GM12878 (cell line): ENCODE measurements around the gene NFKB2. TPM values are rescaled to one million over a fixed set of nuclear protein-coding genes. Genes with fewer than 3 reads are reported as not detected.

Experiments
- ATAC-seq: fragments of 200-7000 bp; cut with Tn5 transposase; 3 replicates; pipeline ENCODE4 v1.9.1; 2020; ENCODE audit warnings: mild to moderate bottlenecking, moderate library complexity
- BruUV-seq: library from RNA; stranded (reverse); fragments of 400-500 nt; replicated peaks from 2 replicates; lab custom pipeline; 2021; lab: Mats Ljungman, UMichigan
- CTCF ChIA-PET: fragments of 300-600 bp; sonication (Branson Sonifier 250); formaldehyde crosslinking; extraction: SDS; loops from one replicate; lab custom pipeline; 2021; ENCODE audit warnings: inconsistent platforms; lab: Yijun Ruan, JAX
- POLR2A ChIA-PET: fragments of 350-600 bp; formaldehyde crosslinking; extraction: SDS; loops from one replicate; lab custom pipeline; 2021; ENCODE audit warnings: inconsistent platforms; lab: Charles Lee
- RAD21 ChIA-PET: fragments of 300-600 bp; sonication (Branson Sonifier 250); formaldehyde crosslinking; loops from one replicate; lab custom pipeline; 2023; ENCODE audit warnings: antibody characterized with exemption; ENCODE audit not compliant: unreplicated experiment; lab: Charles Lee
- SMC1A ChIA-PET: fragments of 300-600 bp; sonication (Branson Sonifier 250); formaldehyde crosslinking; loops from one replicate; lab custom pipeline; 2023; ENCODE audit not compliant: unreplicated experiment, uncharacterized antibody; lab: Charles Lee
- DNase-seq: peaks from one replicate; pipeline ENCODE4 v3.0.0-alpha.2; 2011; ENCODE audit warnings: low read depth, low spot score
- FAIRE-seq: peaks from 3 replicates; lab custom pipeline; 2011; peaks lifted over from hg19 to GRCh38; lab: Jason Lieb, UNC
- H2AFZ ChIP-seq: 2 replicates; pipeline ENCODE4 v1.6.0; 2011; ENCODE audit warnings: low read depth, low read length, control low read depth; ENCODE audit not compliant: control insufficient read depth
- H3K27ac ChIP-seq: 2 replicates; pipeline ENCODE4 v1.5.1; 2011; ENCODE audit warnings: control low read depth; ENCODE audit not compliant: control insufficient read depth, insufficient read depth
- H3K27me3 ChIP-seq, 2 experiments: replicated peaks in 1 of 2; 2 replicates each; pipeline versions ENCODE4 v1.6.0 to v1.6.1; 2011; ENCODE audit warnings: low read length in 1 of 2; ENCODE audit not compliant: control insufficient read depth in 2 of 2, insufficient read depth in 2 of 2
- H3K36me3 ChIP-seq, 2 experiments: 2 replicates each; pipeline ENCODE4 v1.5.1; 2011; ENCODE audit warnings: low read length in 1 of 2; ENCODE audit not compliant: control insufficient read depth in 2 of 2, insufficient read depth in 2 of 2
- H3K4me1 ChIP-seq: 2 replicates; pipeline ENCODE4 v1.6.1; 2011; ENCODE audit warnings: mild to moderate bottlenecking, low read length, moderate library complexity, mixed read lengths; ENCODE audit not compliant: control insufficient read depth, insufficient read depth
- H3K4me2 ChIP-seq: 2 replicates; pipeline ENCODE4 v1.6.0; 2011; ENCODE audit warnings: control low read depth; ENCODE audit not compliant: control insufficient read depth, insufficient read depth
- H3K4me3 ChIP-seq: fragments of 200-600 bp; sonication (generic); 2 replicates; pipeline ENCODE4 v1.5.1; 2016
- H3K79me2 ChIP-seq: 2 replicates; pipeline ENCODE4 v1.6.0; 2011; ENCODE audit warnings: low read length; ENCODE audit not compliant: control insufficient read depth, insufficient read depth
- H3K9ac ChIP-seq: 2 replicates; pipeline ENCODE4 v1.8.0; 2011; ENCODE audit warnings: low read length, control low read depth, mixed read lengths; ENCODE audit not compliant: control insufficient read depth, insufficient read depth
- H3K9me3 ChIP-seq: replicated peaks from 3 replicates; pipeline ENCODE4 v1.5.1; 2011; ENCODE audit warnings: mild to moderate bottlenecking, low read length; ENCODE audit not compliant: control insufficient read depth, insufficient read depth
- H4K20me1 ChIP-seq: 2 replicates; pipeline ENCODE4 v1.6.0; 2011; ENCODE audit not compliant: control insufficient read depth, insufficient read depth
- CREB1 ChIP-seq: IDR thresholded peaks from 2 replicates; pipeline ENCODE4 v1.6.1; 2012; ENCODE audit warnings: low read depth, mild to moderate bottlenecking, inconsistent platforms
- EGR1 ChIP-seq, 2 experiments: IDR thresholded peaks; 1 replicate in 1 of 2; 2 replicates in 1 of 2; pipeline ENCODE4 v1.6.1; 2011 to 2012; ENCODE audit warnings: low read depth in 2 of 2, low read length in 2 of 2, borderline replicate concordance in 1 of 2, mild to moderate bottlenecking in 1 of 2, moderate library complexity in 1 of 2
- EZH2 ChIP-seq: IDR thresholded peaks from 2 replicates; pipeline ENCODE4 v1.6.1; 2012; ENCODE audit warnings: low read depth, mild to moderate bottlenecking, control low read depth, inconsistent platforms, low read length, borderline replicate concordance; ENCODE audit not compliant: control insufficient read depth
- IKZF2 ChIP-seq, 2 experiments: fragments of 450-650 bp; IDR thresholded peaks; 2 replicates each; pipeline ENCODE4 v1.6.1; 2017; ENCODE audit warnings: mild to moderate bottlenecking in 2 of 2, moderate library complexity in 2 of 2
- KDM1A ChIP-seq: fragments of 200-600 bp; sonication (generic); IDR thresholded peaks from 2 replicates; pipeline ENCODE4 v1.6.1; 2016; ENCODE audit warnings: borderline replicate concordance
- MEF2A ChIP-seq: IDR thresholded peaks from 2 replicates; pipeline ENCODE4 v1.6.1; 2011; ENCODE audit warnings: low read depth, mild to moderate bottlenecking, low read length, moderate library complexity; ENCODE audit not compliant: insufficient read depth
- NFIC ChIP-seq: IDR thresholded peaks from 2 replicates; pipeline ENCODE4 v1.6.1; 2012; ENCODE audit warnings: low read depth, mild to moderate bottlenecking, inconsistent platforms, low read length, moderate library complexity
- NR2F1 ChIP-seq: fragments of 450-650 bp; conservative IDR thresholded peaks from 2 replicates; pipeline ENCODE4 v1.6.1; 2017; ENCODE audit warnings: mild to moderate bottlenecking
- SP1 ChIP-seq: IDR thresholded peaks from one replicate; pipeline ENCODE4 v1.6.1; 2011; ENCODE audit warnings: low read depth, low read length
- TCF3 ChIP-seq: IDR thresholded peaks from 2 replicates; pipeline ENCODE4 v1.6.1; 2012; ENCODE audit warnings: low read depth, mild to moderate bottlenecking, low read length, borderline replicate concordance; ENCODE audit not compliant: insufficient read depth
- YY1 ChIP-seq: IDR thresholded peaks from 2 replicates; pipeline ENCODE4 v1.6.1; 2011; ENCODE audit warnings: low read depth, mild to moderate bottlenecking, low read length
- WGBS: methylation state at CpG from one replicate; pipeline ENCODE4 v1.1.6; 2016; ENCODE audit warnings: low lambda C conversion rate; ENCODE audit not compliant: insufficient replicate concordance, insufficient coverage; ENCODE audit errors: missing lambda C conversion rate; 5-methylcytosine and 5-hydroxymethylcytosine counted together
- in situ Hi-C: fragments of 300-500 bp; cut with MboI; formaldehyde crosslinking; loops from 9 replicates; pipeline ENCODE4 v1.14.3; 2018; ENCODE audit warnings: mixed read lengths
- intact Hi-C: fragments of 100-400 bp; cut with micrococcal nuclease; formaldehyde crosslinking; loops from one replicate; pipeline ENCODE4 v1.14.2; 2022; ENCODE audit not compliant: unreplicated experiment
- polyA plus RNA-seq, 11 experiments: library from polyadenylated mRNA; depleted of rRNA in 4 of 11; unstranded in 6 of 11; stranded (reverse) in 5 of 11; fragments of >200 nt; fragmentation: Nextera tagmentation in 4 of 11; fragmentation: Illumina TruSeq in 1 of 11; extraction: Ambion mirVana in 4 of 11; extraction: Trizol in 1 of 11; gene quantifications; 1 replicate in 1 of 11; 2 replicates in 10 of 11; pipeline versions ENCODE4 v1.2.1 to v1.2.3, GENCODE V29; 2011 to 2016; ENCODE audit warnings: inconsistent platforms in 2 of 11, missing spikeins in 2 of 11, low read depth in 1 of 11
- total RNA-seq, 4 experiments: library from RNA; depleted of rRNA in 3 of 4; stranded (reverse); fragments of >200 nt in 3 of 4; fragmentation: Illumina TruSeq in 1 of 4; extraction: Trizol in 1 of 4; gene quantifications; 2 replicates each; pipeline versions ENCODE4 v1.2.1 to v1.2.3, GENCODE V29; 2013 to 2021
- TF ChIP-seq, protein P1 (sequence below): fragments of 450-650 bp; IDR thresholded peaks from 2 replicates; pipeline ENCODE4 v1.6.1; 2017; ENCODE audit warnings: mild to moderate bottlenecking, moderate library complexity
- TF ChIP-seq, protein P2 (sequence below): fragments of 150-350 bp; IDR thresholded peaks from 2 replicates; pipeline ENCODE4 v1.6.1; 2014; ENCODE audit warnings: mild to moderate bottlenecking, low read depth, low read length
- TF ChIP-seq, protein P3 (sequence below): IDR thresholded peaks from 2 replicates; pipeline ENCODE4 v1.6.1; 2011; ENCODE audit warnings: mild to moderate bottlenecking, low read depth, low read length, moderate library complexity; ENCODE audit not compliant: insufficient replicate concordance
- TF ChIP-seq, protein P4 (sequence below): IDR thresholded peaks from 2 replicates; pipeline ENCODE4 v1.6.1; 2012; ENCODE audit warnings: low read length, inconsistent platforms

Gene NFKB2
- total and polyA plus RNA-seq, 10 of the 15 experiments (the other 5 are each of a cell fraction or from before 2014, with no cell fraction given), result 0.56 to 144 (median 49.4) TPM

DNA sequence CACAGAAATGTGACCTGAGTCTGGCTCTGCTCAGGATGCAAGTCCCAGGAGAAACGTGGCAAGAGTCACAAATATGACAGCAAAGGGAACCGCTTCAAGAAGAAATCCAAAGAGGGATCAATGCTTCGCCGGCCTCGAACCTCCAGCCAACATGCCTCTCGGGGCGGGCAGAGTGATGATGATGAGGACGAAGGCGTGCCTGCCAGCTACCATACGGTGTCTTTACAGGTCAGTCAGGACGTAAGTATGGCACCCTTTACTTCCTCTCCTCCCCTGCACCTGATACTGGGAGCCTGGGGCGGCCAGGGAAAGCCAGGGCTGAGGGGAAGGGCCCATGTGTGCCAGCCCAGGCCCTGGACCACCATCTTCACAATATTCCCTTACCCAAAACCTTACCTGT is 18.6 kb upstream of the NFKB2 start:
- Histone ChIP-seq H3K4me3 (no peak overlapping the region), H3K9ac (no peak overlapping the region), H3K36me3 (peaks cover 17 to 22% of the 10 kb centered on the region in 2 experiments), H3K4me2 (no peak overlapping the region), H2AFZ (no peak overlapping the region), H3K27ac (no peak overlapping the region), H3K9me3 (no peaks in the 10 kb centered on the region), H3K27me3 (no peaks in the 10 kb centered on the region), H3K4me1 (no peaks in the 10 kb centered on the region), H3K79me2 (no peaks in the 10 kb centered on the region), H4K20me1 (no peaks in the 10 kb centered on the region)
- intact Hi-C loops (no loop called here), in situ Hi-C loops (no loop called here)
- no TSS peak for BruUV-seq
- ChIA-PET POLR2A (no interaction called here), RAD21 (no interaction called here), CTCF (no interaction called here), SMC1A (no interaction called here)
- DNase-seq, result no peak
- no peak for FAIRE-seq
- 94% methylated on average over 12 of the region's 12 CpGs for WGBS
- no peak for ATAC-seq
- no peak for TF ChIP-seq IKZF2 (IDR thresholded peaks at IDR 0.05)
- no peak for TF ChIP-seq MEF2A
- TF ChIP-seq SP1, result no peak
- TF ChIP-seq, protein P1, sequence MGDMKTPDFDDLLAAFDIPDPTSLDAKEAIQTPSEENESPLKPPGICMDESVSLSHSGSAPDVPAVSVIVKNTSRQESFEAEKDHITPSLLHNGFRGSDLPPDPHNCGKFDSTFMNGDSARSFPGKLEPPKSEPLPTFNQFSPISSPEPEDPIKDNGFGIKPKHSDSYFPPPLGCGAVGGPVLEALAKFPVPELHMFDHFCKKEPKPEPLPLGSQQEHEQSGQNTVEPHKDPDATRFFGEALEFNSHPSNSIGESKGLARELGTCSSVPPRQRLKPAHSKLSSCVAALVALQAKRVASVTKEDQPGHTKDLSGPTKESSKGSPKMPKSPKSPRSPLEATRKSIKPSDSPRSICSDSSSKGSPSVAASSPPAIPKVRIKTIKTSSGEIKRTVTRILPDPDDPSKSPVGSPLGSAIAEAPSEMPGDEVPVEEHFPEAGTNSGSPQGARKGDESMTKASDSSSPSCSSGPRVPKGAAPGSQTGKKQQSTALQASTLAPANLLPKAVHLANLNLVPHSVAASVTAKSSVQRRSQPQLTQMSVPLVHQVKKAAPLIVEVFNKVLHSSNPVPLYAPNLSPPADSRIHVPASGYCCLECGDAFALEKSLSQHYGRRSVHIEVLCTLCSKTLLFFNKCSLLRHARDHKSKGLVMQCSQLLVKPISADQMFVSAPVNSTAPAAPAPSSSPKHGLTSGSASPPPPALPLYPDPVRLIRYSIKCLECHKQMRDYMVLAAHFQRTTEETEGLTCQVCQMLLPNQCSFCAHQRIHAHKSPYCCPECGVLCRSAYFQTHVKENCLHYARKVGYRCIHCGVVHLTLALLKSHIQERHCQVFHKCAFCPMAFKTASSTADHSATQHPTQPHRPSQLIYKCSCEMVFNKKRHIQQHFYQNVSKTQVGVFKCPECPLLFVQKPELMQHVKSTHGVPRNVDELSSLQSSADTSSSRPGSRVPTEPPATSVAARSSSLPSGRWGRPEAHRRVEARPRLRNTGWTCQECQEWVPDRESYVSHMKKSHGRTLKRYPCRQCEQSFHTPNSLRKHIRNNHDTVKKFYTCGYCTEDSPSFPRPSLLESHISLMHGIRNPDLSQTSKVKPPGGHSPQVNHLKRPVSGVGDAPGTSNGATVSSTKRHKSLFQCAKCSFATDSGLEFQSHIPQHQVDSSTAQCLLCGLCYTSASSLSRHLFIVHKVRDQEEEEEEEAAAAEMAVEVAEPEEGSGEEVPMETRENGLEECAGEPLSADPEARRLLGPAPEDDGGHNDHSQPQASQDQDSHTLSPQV, result no peak
- TF ChIP-seq NFIC, result no peak
- no peak for TF ChIP-seq EGR1 (IDR thresholded peaks at IDR 0.05; ENCODE audit: borderline replicate concordance in 1 of 2, low read depth in 2 of 2, low read length in 2 of 2)
- TF ChIP-seq CREB1, result no peak
- no peak for TF ChIP-seq EZH2
- TF ChIP-seq KDM1A, result no peak
- TF ChIP-seq NR2F1, result no peak
- TF ChIP-seq TCF3, result no peak
- TF ChIP-seq, protein P2, sequence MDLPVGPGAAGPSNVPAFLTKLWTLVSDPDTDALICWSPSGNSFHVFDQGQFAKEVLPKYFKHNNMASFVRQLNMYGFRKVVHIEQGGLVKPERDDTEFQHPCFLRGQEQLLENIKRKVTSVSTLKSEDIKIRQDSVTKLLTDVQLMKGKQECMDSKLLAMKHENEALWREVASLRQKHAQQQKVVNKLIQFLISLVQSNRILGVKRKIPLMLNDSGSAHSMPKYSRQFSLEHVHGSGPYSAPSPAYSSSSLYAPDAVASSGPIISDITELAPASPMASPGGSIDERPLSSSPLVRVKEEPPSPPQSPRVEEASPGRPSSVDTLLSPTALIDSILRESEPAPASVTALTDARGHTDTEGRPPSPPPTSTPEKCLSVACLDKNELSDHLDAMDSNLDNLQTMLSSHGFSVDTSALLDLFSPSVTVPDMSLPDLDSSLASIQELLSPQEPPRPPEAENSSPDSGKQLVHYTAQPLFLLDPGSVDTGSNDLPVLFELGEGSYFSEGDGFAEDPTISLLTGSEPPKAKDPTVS, result no peak
- TF ChIP-seq YY1, result no peak
- TF ChIP-seq, protein P3, sequence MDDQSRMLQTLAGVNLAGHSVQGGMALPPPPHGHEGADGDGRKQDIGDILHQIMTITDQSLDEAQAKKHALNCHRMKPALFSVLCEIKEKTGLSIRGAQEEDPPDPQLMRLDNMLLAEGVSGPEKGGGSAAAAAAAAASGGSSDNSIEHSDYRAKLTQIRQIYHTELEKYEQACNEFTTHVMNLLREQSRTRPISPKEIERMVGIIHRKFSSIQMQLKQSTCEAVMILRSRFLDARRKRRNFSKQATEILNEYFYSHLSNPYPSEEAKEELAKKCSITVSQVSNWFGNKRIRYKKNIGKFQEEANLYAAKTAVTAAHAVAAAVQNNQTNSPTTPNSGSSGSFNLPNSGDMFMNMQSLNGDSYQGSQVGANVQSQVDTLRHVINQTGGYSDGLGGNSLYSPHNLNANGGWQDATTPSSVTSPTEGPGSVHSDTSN, result no peak
- TF ChIP-seq, protein P4, sequence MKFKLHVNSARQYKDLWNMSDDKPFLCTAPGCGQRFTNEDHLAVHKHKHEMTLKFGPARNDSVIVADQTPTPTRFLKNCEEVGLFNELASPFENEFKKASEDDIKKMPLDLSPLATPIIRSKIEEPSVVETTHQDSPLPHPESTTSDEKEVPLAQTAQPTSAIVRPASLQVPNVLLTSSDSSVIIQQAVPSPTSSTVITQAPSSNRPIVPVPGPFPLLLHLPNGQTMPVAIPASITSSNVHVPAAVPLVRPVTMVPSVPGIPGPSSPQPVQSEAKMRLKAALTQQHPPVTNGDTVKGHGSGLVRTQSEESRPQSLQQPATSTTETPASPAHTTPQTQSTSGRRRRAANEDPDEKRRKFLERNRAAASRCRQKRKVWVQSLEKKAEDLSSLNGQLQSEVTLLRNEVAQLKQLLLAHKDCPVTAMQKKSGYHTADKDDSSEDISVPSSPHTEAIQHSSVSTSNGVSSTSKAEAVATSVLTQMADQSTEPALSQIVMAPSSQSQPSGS, result no peak
